ENCODE results near the gene ANK3.

Gene ANK3

GRCh38 chr10:60021361-60021760 lies 368.3 kb downstream of the ANK3 start:
- H3K4me1 Mint-ChIP-seq, result no peaks in the 10 kb centered on the region
- no peaks in the 10 kb centered on the region for H3K27me3 Mint-ChIP-seq (ENCODE audit: low read depth)
- H3K36me3 Mint-ChIP-seq (ENCODE audit: low read depth), result no peaks in the 10 kb centered on the region
- H3K27ac Mint-ChIP-seq, result no peak overlapping the region
- no peaks in the 10 kb centered on the region for H3K9me3 Mint-ChIP-seq
- TF ChIP-seq CTCF (IDR thresholded peaks at IDR 0.05; ENCODE audit: unreplicated experiment in 3 of 3), result no peak
- H3K4me3 Mint-ChIP-seq, result no peak overlapping the region

GRCh38 chr10:60016794-60017193 lies 372.9 kb downstream of the ANK3 start:
- H3K27ac Mint-ChIP-seq, result no peak overlapping the region
- no peaks in the 10 kb centered on the region for H3K27me3 Mint-ChIP-seq (ENCODE audit: low read depth)
- H3K4me1 Mint-ChIP-seq, result no peaks in the 10 kb centered on the region
- H3K9me3 Mint-ChIP-seq, result peaks cover 8% of the 10 kb centered on the region
- no peaks in the 10 kb centered on the region for H3K36me3 Mint-ChIP-seq (ENCODE audit: low read depth)
- TF ChIP-seq CTCF (IDR thresholded peaks at IDR 0.05; ENCODE audit: unreplicated experiment in 3 of 3), result no peak
- H3K4me3 Mint-ChIP-seq, result no peak overlapping the region

- H3K27ac Mint-ChIP-seq, result no peak overlapping the region
- H3K4me1 Mint-ChIP-seq, result peaks cover 4% of the 10 kb centered on the region
- peaks cover 5% of the 10 kb centered on the region for H3K9me3 Mint-ChIP-seq
- no peaks in the 10 kb centered on the region for H3K27me3 Mint-ChIP-seq (ENCODE audit: low read depth)
- no peaks in the 10 kb centered on the region for H3K36me3 Mint-ChIP-seq (ENCODE audit: low read depth)
- no peak for TF ChIP-seq CTCF (IDR thresholded peaks at IDR 0.05; ENCODE audit: unreplicated experiment in 3 of 3)
- H3K4me3 Mint-ChIP-seq, result no peak overlapping the region
These were observed 379.8 kb downstream of the ANK3 start for GRCh38 chr10:60009710-60010383.

GRCh38 chr10:60009276-60009675 lies 380.4 kb downstream of the ANK3 start:
- no peak for TF ChIP-seq CTCF (IDR thresholded peaks at IDR 0.05; ENCODE audit: unreplicated experiment in 3 of 3)
- H3K4me3 Mint-ChIP-seq, result no peak overlapping the region
- no peaks in the 10 kb centered on the region for H3K27me3 Mint-ChIP-seq (ENCODE audit: low read depth)
- peaks cover 5% of the 10 kb centered on the region for H3K9me3 Mint-ChIP-seq
- H3K4me1 Mint-ChIP-seq, result peaks cover 4% of the 10 kb centered on the region
- H3K27ac Mint-ChIP-seq, result peak overlapping the region in 1 of 3 experiments; percentile 1
- no peaks in the 10 kb centered on the region for H3K36me3 Mint-ChIP-seq (ENCODE audit: low read depth)

GRCh38 chr10:60008816-60009215 lies 380.9 kb downstream of the ANK3 start:
- Mint-ChIP-seq H3K27ac (peak overlapping the region in 1 of 3 experiments; percentile 1), H3K27me3 (ENCODE audit: low read depth) (no peaks in the 10 kb centered on the region), H3K9me3 (peaks cover 5% of the 10 kb centered on the region), H3K4me1 (peaks cover 4% of the 10 kb centered on the region), H3K36me3 (ENCODE audit: low read depth) (no peaks in the 10 kb centered on the region), H3K4me3 (no peak overlapping the region)
- no peak for TF ChIP-seq CTCF (IDR thresholded peaks at IDR 0.05; ENCODE audit: unreplicated experiment in 3 of 3)

GRCh38 chr10:60006062-60006461 lies 383.6 kb downstream of the ANK3 start:
- Mint-ChIP-seq H3K4me3 (no peak overlapping the region), H3K27me3 (ENCODE audit: low read depth) (no peaks in the 10 kb centered on the region), H3K9me3 (no peaks in the 10 kb centered on the region), H3K27ac (no peak overlapping the region), H3K4me1 (peaks cover 9% of the 10 kb centered on the region), H3K36me3 (ENCODE audit: low read depth) (no peaks in the 10 kb centered on the region)
- TF ChIP-seq CTCF (IDR thresholded peaks at IDR 0.05; ENCODE audit: unreplicated experiment in 3 of 3), result no peak

Data from nephron (organoid).